HL-60/S4 treated with phorbol 12-myristate 13-acetate at 8.2 ng/mL for 4 days and 3 days (cell line): Measurements from ENCODE around the gene HOXB7.

ENCODE experiments used
- in situ Hi-C: fragments of 300-500 bp; cut with MboI; formaldehyde crosslinking; loops from 2 replicates; pipeline ENCODE4 v1.15.0; 2022; ENCODE audit warnings: low sequenced_read_pairs

The HOXB7 gene

GRCh38 chr17:48610282-48611211 lies at the start of gene HOXB7:
Gene HOXB7 (minus strand): TSS chr17:48611017. CDS start chr17:48610918, 99 bp downstream.
- in situ Hi-C loops = no loop called here

GRCh38 chr17:48655913-48656312 lies 45.1 kb upstream of the HOXB7 start:
- in situ Hi-C loops = no loop called here

GRCh38 chr17:48649741-48650140 lies 38.9 kb upstream of the HOXB7 start:
- in situ Hi-C loops = no loop called here

DNA sequence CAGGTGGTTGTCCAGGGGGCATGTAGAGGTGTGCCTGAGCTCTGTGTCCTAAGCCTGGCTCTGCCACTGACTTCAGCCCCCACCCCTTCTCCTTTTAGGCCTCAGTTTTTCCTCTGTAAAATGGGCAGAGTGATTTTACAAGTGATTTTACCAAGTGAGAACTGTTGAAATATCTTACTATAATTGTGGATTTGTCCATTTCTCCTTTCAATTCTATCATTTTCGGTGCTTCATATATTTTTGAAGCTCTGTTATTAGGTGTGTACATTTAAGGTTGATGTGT lies 37.1 kb upstream of the HOXB7 start:
- in situ Hi-C loops = no loop called here

GRCh38 chr17:48647103-48647962 lies 36.5 kb upstream of the HOXB7 start:
- in situ Hi-C loops = no loop called here

GRCh38 chr17:48646183-48647102 lies 35.6 kb upstream of the HOXB7 start:
- in situ Hi-C loops = no loop called here

GRCh38 chr17:48645639-48646182 lies 34.9 kb upstream of the HOXB7 start:
- in situ Hi-C loops = no loop called here

- in situ Hi-C loops = no loop called here
Observed at GRCh38 chr17:48644910-48645557, 34.2 kb upstream of the HOXB7 start.

- in situ Hi-C loops = no loop called here
Observed at GRCh38 chr17:48644159-48644558, 33.3 kb upstream of the HOXB7 start.

GRCh38 chr17:48643697-48644012 lies 32.8 kb upstream of the HOXB7 start:
- in situ Hi-C loops = no loop called here

DNA sequence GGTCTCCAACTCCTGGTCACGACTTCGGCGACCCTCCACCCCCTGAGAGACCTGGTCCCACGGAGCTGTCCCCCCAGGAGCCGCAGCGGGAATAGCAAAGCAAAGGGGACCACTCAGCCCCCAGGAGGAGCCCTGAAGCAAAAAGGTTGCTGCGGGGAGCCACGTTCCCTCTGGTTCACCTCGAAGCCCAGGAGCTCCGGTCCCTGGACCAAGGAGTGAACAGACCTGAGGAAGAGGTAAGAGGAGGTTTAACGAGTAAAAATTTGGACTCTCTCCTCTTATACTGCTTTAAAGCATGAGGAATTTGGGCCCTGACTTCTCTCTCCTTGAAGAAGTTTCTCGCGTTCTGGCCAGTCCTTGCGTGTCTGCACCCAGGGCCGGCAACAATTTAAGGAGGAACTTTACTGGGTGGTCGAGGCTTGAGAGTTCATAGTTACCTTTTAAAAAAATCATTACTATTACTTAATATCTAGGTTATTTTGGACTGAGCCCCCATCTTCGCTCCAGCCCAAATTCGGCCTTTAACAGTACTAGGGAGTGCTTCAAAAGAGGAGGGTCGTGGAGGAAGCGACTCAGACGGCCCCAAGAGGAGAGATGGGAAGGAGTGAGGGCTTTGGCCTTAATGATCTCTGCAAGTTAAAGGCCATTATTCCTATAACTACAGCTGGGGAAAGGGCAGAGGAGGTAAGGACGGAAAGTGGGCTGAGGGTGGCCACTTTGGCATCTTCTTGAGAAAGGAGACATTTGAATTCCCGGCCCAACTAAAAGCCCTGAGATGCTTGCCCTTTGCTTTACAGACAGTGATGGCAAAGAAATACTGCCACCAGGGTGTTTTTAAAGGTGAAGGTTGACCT lies 32.3 kb upstream of the HOXB7 start:
- in situ Hi-C loops = no loop called here

GRCh38 chr17:48642059-48642842 lies 31.4 kb upstream of the HOXB7 start:
- in situ Hi-C loops = no loop called here

- in situ Hi-C loops = no loop called here
Observed at GRCh38 chr17:48641541-48642058, 30.8 kb upstream of the HOXB7 start.

GRCh38 chr17:48640858-48641180 lies 30.0 kb upstream of the HOXB7 start:
- in situ Hi-C loops = no loop called here

DNA sequence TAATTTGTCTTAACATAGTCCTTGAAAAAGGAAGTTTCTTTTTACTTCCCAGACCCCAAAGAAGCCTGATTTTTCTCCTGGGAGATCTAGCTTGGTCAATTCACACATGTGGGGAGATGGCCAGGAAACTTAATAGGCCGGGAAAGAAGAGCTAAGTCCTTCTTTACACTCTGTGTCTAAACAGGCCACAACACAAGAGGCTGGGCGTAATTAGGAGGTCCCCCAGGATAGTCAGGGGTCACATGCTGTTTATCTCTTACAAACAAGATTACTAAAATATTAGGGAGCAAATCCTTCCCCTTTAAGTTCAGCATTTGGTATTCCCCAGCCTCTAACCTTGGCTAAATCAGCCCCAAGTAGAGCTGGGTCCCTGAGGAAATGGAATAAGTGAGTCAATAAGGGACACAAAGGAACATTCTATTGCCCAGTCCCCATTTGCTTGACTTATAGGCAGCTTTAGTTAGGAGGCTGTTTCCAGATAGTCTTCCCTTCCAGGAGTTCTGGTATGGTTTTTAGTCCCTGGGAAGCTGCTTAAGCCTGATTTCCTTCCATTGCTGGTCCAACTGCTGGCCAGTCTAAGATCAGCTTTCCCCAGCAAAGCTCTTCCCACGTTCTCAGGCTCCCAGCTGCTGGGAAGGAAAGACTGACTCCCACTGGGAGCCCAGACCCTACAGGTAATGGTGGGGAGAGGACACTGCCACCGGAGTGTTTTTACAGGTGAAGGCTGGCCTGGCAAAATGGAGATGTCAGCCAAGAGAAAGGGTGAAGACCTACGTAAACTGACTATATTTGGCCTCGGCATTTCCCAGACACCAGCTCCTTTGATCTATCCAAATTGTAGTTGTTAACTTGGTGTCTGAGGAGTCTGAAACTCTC lies 29.4 kb upstream of the HOXB7 start:
- in situ Hi-C loops = no loop called here

DNA sequence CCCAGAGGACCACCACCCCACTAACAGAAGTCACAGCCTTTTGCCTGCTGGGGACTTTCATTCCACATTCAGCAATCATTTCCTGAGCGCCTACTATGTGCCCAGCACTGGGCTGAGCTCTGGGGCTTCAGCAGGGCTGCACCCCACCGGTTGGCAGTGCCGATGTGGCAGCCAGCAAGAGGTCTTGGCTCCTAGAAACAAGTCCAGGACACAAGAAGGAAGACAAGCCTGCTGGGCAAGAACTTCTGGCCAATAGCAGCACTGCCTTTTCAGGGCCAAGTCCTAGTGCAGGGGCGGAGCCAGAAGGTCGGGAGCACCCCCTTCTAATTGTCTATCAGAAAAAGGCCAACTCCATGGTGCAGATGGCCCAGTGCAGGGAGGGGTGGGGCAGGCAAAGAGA lies 28.3 kb upstream of the HOXB7 start:
- in situ Hi-C loops = no loop called here
